K562 (cell line): ENCODE results near the gene B3GAT3. TPM values are rescaled to one million over a fixed set of nuclear protein-coding genes. Genes with fewer than 3 reads are reported as not detected.

ENCODE experiments used
- ESRRA ChIP-seq: fragments of 450-650 bp; IDR thresholded peaks from 2 replicates; pipeline ENCODE4 v1.6.1; 2014; ENCODE audit warnings: low read depth, mild to moderate bottlenecking, moderate library complexity, borderline replicate concordance
- NR4A1 ChIP-seq, 2 experiments: fragments of 250-450 bp in 1 of 2; fragments of 450-650 bp in 1 of 2; sonication (Bioruptor Pico) in 1 of 2; IDR thresholded peaks; 2 replicates each; pipeline versions ENCODE4 v1.4.0 to v1.6.1; 2016 to 2020; ENCODE audit warnings: mild to moderate bottlenecking in 2 of 2, missing compliant biosample characterization in 1 of 2, missing genetic modification characterization in 1 of 2, moderate library complexity in 1 of 2
- POLR2B ChIP-seq: fragments of 450-650 bp; IDR thresholded peaks from 2 replicates; pipeline ENCODE4 v1.6.1; 2018; ENCODE audit warnings: low read depth; ENCODE audit not compliant: partially characterized antibody
- SP1 ChIP-seq: sonication (generic); formaldehyde crosslinking; IDR thresholded peaks from 2 replicates; pipeline ENCODE4 v1.8.1; 2022; ENCODE audit warnings: mild to moderate bottlenecking, missing genetic modification reagents
- ZNF12 ChIP-seq: sonication (generic); formaldehyde crosslinking; IDR thresholded peaks from 2 replicates; pipeline ENCODE4 v1.4.0; 2020; ENCODE audit warnings: mild to moderate bottlenecking, missing genetic modification reagents
- ZNF583 ChIP-seq: fragments of 250-450 bp; sonication (Bioruptor Pico); IDR thresholded peaks from 2 replicates; pipeline ENCODE4 v1.4.0; 2020
- polyA plus RNA-seq, 8 experiments: library from polyadenylated mRNA; depleted of rRNA in 4 of 8; stranded (reverse) in 5 of 8; unstranded in 3 of 8; fragments of >200 nt; fragmentation: Nextera tagmentation in 2 of 8; fragmentation: Illumina TruSeq in 1 of 8; extraction: Ambion mirVana in 2 of 8; extraction: Trizol in 1 of 8; gene quantifications; 2 replicates each; pipeline versions ENCODE4 v1.2.1 to v1.2.3, GENCODE V29; 2011 to 2014; ENCODE audit warnings: inconsistent platforms in 1 of 8, missing spikeins in 1 of 8
- total RNA-seq, 7 experiments: library from RNA; depleted of rRNA in 6 of 7; stranded (reverse); fragments of >200 nt in 6 of 7; fragmentation: Illumina TruSeq in 2 of 7; extraction: Trizol in 2 of 7; gene quantifications; 2 replicates each; pipeline versions ENCODE4 v1.2.1 to v1.2.3, GENCODE V29; 2011 to 2021; ENCODE audit warnings: low replicate concordance in 1 of 7
- TF ChIP-seq, protein P1 (sequence below): fragments of 450-650 bp; IDR thresholded peaks from 2 replicates; pipeline ENCODE4 v1.6.1; 2017; ENCODE audit warnings: antibody characterized with exemption, mild to moderate bottlenecking
- TF ChIP-seq, protein P2 (sequence below): fragments of 250-450 bp; sonication (Bioruptor Pico); IDR thresholded peaks from 2 replicates; pipeline ENCODE4 v1.4.0; 2020; ENCODE audit warnings: mild to moderate bottlenecking, moderate library complexity
- TF ChIP-seq, protein P3 (sequence below), 2 experiments: fragments of 450-650 bp; formaldehyde crosslinking in 1 of 2; IDR thresholded peaks; 2 replicates each; pipeline versions ENCODE4 v1.4.0 to v1.6.1; 2014 to 2020; ENCODE audit warnings: mild to moderate bottlenecking in 2 of 2, borderline replicate concordance in 1 of 2, low read depth in 1 of 2

B3GAT3 gene
- total and polyA plus RNA-seq, 9 of the 15 experiments (the other 6 are each of a cell fraction or from before 2014, with no cell fraction given) = 0.30 to 64.0 (median 21.4) TPM

DNA sequence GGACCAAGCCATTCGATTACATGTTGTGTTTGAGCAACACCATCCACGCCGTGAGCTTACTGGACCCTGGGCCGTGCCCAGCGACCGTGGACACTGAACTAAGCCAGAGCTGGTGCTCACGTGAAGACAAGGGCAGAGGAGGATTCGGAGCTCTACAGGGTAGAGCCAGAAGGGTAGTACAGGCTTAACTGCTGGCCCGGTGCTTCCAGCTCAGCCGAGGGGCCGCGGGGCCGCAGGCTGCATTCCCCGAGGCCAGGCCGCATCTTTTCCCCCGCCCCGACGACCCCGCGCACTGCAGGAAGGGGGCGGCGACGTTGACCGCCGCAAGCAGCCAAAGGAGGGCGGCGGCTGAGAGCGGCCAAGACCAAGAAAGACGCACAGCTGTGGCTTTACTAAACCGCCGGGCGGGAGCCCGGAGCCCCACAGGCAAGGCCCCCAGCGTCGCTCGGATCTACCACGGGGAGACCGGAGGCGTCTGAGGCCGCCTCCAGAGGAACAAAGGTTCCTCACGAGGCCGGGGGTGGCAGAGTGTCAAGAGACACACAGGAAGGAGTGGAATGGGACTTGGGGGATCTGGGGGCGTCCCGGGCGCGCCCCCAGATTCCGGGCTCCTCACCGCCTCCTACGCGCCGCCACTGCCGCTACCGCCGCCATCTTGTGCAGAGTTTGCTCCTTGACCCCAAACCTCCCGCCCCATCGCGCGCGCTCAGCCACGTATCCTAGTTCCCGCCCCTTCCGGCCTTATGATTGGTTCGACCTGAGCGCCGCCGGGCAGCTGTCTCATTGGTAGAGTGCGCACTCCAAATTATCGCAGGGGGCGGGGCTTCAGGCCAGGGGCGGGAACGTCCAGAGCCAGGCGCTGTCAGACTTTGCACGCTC lies 24.4 kb upstream of the B3GAT3 start, which contains the start of gene GANAB (continued):
- TF ChIP-seq, protein P1, sequence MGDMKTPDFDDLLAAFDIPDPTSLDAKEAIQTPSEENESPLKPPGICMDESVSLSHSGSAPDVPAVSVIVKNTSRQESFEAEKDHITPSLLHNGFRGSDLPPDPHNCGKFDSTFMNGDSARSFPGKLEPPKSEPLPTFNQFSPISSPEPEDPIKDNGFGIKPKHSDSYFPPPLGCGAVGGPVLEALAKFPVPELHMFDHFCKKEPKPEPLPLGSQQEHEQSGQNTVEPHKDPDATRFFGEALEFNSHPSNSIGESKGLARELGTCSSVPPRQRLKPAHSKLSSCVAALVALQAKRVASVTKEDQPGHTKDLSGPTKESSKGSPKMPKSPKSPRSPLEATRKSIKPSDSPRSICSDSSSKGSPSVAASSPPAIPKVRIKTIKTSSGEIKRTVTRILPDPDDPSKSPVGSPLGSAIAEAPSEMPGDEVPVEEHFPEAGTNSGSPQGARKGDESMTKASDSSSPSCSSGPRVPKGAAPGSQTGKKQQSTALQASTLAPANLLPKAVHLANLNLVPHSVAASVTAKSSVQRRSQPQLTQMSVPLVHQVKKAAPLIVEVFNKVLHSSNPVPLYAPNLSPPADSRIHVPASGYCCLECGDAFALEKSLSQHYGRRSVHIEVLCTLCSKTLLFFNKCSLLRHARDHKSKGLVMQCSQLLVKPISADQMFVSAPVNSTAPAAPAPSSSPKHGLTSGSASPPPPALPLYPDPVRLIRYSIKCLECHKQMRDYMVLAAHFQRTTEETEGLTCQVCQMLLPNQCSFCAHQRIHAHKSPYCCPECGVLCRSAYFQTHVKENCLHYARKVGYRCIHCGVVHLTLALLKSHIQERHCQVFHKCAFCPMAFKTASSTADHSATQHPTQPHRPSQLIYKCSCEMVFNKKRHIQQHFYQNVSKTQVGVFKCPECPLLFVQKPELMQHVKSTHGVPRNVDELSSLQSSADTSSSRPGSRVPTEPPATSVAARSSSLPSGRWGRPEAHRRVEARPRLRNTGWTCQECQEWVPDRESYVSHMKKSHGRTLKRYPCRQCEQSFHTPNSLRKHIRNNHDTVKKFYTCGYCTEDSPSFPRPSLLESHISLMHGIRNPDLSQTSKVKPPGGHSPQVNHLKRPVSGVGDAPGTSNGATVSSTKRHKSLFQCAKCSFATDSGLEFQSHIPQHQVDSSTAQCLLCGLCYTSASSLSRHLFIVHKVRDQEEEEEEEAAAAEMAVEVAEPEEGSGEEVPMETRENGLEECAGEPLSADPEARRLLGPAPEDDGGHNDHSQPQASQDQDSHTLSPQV = peak; percentile 25; the same call in 1 of the 2 replicates
- TF ChIP-seq, protein P2, sequence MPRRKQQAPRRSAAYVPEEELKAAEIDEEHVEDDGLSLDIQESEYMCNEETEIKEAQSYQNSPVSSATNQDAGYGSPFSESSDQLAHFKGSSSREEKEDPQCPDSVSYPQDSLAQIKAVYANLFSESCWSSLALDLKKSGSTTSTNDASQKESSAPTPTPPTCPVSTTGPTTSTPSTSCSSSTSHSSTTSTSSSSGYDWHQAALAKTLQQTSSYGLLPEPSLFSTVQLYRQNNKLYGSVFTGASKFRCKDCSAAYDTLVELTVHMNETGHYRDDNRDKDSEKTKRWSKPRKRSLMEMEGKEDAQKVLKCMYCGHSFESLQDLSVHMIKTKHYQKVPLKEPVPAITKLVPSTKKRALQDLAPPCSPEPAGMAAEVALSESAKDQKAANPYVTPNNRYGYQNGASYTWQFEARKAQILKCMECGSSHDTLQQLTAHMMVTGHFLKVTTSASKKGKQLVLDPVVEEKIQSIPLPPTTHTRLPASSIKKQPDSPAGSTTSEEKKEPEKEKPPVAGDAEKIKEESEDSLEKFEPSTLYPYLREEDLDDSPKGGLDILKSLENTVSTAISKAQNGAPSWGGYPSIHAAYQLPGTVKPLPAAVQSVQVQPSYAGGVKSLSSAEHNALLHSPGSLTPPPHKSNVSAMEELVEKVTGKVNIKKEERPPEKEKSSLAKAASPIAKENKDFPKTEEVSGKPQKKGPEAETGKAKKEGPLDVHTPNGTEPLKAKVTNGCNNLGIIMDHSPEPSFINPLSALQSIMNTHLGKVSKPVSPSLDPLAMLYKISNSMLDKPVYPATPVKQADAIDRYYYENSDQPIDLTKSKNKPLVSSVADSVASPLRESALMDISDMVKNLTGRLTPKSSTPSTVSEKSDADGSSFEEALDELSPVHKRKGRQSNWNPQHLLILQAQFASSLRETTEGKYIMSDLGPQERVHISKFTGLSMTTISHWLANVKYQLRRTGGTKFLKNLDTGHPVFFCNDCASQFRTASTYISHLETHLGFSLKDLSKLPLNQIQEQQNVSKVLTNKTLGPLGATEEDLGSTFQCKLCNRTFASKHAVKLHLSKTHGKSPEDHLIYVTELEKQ (CRISPR knock-in tag) = no peak
- peak; percentile 51; the same call in 1 of the 2 replicates for TF ChIP-seq ESRRA
- TF ChIP-seq NR4A1 (CRISPR knock-in tag; IDR thresholded peaks at IDR 0.05) = no peak
- 0 out of 2 replicates have a peak, but pooled peaks have one; percentile 57 for TF ChIP-seq NR4A1 (tag; IDR thresholded peaks at IDR 0.05)
- no peak for TF ChIP-seq ZNF12
- TF ChIP-seq SP1 (CRISPR knock-in tag) = peak; percentile 95
- TF ChIP-seq ZNF583 (CRISPR knock-in tag) = 0 out of 2 replicates have a peak, but pooled peaks have one; percentile 53
- TF ChIP-seq POLR2B = peak; percentile 89
- TF ChIP-seq, protein P3, sequence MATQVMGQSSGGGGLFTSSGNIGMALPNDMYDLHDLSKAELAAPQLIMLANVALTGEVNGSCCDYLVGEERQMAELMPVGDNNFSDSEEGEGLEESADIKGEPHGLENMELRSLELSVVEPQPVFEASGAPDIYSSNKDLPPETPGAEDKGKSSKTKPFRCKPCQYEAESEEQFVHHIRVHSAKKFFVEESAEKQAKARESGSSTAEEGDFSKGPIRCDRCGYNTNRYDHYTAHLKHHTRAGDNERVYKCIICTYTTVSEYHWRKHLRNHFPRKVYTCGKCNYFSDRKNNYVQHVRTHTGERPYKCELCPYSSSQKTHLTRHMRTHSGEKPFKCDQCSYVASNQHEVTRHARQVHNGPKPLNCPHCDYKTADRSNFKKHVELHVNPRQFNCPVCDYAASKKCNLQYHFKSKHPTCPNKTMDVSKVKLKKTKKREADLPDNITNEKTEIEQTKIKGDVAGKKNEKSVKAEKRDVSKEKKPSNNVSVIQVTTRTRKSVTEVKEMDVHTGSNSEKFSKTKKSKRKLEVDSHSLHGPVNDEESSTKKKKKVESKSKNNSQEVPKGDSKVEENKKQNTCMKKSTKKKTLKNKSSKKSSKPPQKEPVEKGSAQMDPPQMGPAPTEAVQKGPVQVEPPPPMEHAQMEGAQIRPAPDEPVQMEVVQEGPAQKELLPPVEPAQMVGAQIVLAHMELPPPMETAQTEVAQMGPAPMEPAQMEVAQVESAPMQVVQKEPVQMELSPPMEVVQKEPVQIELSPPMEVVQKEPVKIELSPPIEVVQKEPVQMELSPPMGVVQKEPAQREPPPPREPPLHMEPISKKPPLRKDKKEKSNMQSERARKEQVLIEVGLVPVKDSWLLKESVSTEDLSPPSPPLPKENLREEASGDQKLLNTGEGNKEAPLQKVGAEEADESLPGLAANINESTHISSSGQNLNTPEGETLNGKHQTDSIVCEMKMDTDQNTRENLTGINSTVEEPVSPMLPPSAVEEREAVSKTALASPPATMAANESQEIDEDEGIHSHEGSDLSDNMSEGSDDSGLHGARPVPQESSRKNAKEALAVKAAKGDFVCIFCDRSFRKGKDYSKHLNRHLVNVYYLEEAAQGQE (IDR thresholded peaks at IDR 0.05; ENCODE audit: borderline replicate concordance) = no peak
- TF ChIP-seq, protein P3 (CRISPR knock-in tag; IDR thresholded peaks at IDR 0.05; ENCODE audit: low read depth) = peak; percentile 70; the same call in 1 of the 2 replicates
